GM10847 (cell line): ENCODE measurements around the gene TOMM40.
A peak's percentile ranks its signal among the peaks of the same experiment; 100 is the strongest.

Experiments
- POLR2A ChIP-seq: IDR thresholded peaks from 2 replicates; pipeline ENCODE4 v1.6.1; 2011; ENCODE audit not compliant: insufficient read length; ENCODE audit errors: extremely low read depth

TOMM40 gene

GRCh38 chr19:44891016-44891882 is at the start of gene TOMM40:
TSS of gene TOMM40 (plus strand) at chr19:44891254. CDS start at chr19:44891416, 162 bp downstream.
- TF ChIP-seq POLR2A, result peak; percentile 47

GRCh38 chr19:44845286-44845611 is 45.8 kb upstream of the TOMM40 start:
- no peak for TF ChIP-seq POLR2A

GRCh38 chr19:44845612-44846454 is 45.2 kb upstream of the TOMM40 start, which contains the start of gene NECTIN2:
TSS of gene NECTIN2 (plus strand) at chr19:44846297. CDS start at chr19:44846526, 229 bp downstream.
- TF ChIP-seq POLR2A, result no peak

GRCh38 chr19:44846455-44847143 is 44.5 kb upstream of the TOMM40 start:
- TF ChIP-seq POLR2A, result no peak

- TF ChIP-seq POLR2A, result no peak
Measured at GRCh38 chr19:44847144-44848035, 43.7 kb upstream of the TOMM40 start.

- no peak for TF ChIP-seq POLR2A
Measured at GRCh38 chr19:44848036-44848811, 42.8 kb upstream of the TOMM40 start.

GRCh38 chr19:44848812-44849447 is 42.1 kb upstream of the TOMM40 start:
- TF ChIP-seq POLR2A, result no peak

GRCh38 chr19:44850641-44851109 is 40.4 kb upstream of the TOMM40 start:
- TF ChIP-seq POLR2A, result no peak

- TF ChIP-seq POLR2A, result no peak
Measured at GRCh38 chr19:44851427-44851826, 39.6 kb upstream of the TOMM40 start.

- no peak for TF ChIP-seq POLR2A
Measured at GRCh38 chr19:44855606-44856005, 35.4 kb upstream of the TOMM40 start.

GRCh38 chr19:44856421-44857083 is 34.5 kb upstream of the TOMM40 start:
- no peak for TF ChIP-seq POLR2A

GRCh38 chr19:44857837-44858236 is 33.2 kb upstream of the TOMM40 start:
- TF ChIP-seq POLR2A, result no peak

- no peak for TF ChIP-seq POLR2A
Measured at GRCh38 chr19:44863990-44864389, 27.1 kb upstream of the TOMM40 start.

- no peak for TF ChIP-seq POLR2A
Measured at GRCh38 chr19:44865196-44865767, 25.8 kb upstream of the TOMM40 start.
